Activated CD8-positive, alpha-beta memory T cell treated with anti-CD3 and anti-CD28 coated beads for 24 hours (primary cell): Measurements from ENCODE around the gene TFB1M.

Experiments
- DNase-seq: peaks from one replicate; pipeline ENCODE4 v3.0.0-alpha.2; 2020

Gene TFB1M

DNA sequence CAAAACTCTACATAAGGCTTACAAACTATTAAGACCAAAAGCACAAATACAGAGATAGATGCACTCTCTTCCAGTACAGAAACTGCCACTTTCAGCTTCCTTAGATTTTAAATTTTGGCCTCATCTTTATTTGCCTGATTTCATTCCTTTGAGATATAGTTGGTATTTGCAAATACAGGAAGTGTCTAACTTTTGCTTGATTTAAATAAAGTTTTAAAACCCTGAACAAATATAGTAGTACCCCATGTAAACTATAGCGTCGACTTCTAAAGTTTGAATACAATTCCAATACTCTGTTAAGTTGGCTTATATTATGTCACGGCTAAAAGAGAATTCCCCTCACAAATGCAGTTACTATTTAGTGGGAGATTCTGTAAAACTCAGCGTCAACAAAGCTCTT, 51.6 kb downstream of the TFB1M start:
- no peak for DNase-seq

DNA sequence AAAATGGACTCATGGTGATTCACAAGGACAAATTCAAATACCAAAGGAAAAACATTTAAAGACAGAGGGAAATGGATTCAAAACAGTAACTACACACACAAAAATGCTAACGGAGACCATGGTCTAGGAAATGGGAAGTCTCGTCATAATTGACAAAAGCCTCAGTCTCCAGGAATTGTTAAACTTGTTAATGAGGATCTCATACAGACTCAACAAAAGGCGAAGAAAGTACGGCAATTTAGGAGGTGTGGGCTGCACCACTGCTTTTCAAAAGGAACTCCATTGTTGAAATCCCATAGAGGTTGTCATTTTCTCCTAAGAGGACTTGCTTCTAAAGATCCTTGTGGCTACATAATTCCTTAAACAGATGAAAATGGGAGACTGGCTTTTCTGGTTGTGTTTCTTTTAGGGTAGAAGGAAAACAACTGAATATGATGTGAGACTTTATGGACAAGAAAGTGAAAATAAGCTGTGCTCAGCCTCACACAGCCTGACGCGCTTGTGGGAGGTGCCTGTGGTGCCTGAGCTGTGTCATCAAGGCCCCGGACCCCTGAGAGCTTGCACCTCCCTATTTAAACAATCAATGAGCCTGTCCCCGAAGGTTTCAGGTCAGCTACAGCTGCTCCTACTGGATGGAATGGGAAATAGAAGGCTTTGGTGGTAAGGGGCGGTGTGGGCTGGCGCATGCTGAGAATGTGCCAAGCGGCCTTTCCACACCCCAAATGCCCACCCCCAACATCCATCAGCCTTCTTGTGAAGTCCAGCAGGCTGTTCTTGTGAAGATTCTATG, 53.0 kb downstream of the TFB1M start:
- DNase-seq: no peak

DNA sequence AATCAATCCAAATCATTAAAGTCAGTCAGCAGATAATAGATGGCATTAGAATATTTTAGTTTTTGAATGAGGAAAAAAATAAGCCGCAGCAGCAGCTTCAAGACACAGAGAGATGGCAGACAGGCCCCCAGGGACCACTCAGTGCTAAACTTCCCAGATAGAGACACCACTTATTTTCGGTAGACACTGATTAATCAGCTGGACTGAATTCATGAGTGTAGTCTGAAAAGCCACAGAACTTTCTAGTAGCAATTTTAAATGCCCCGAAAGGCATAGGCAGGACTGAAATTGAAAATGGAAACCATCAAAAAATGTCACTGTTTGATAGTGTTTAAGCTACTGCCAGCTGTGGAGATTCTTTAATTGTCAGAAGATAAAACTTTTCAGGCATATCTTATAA, 53.6 kb downstream of the TFB1M start:
- no peak for DNase-seq

DNA sequence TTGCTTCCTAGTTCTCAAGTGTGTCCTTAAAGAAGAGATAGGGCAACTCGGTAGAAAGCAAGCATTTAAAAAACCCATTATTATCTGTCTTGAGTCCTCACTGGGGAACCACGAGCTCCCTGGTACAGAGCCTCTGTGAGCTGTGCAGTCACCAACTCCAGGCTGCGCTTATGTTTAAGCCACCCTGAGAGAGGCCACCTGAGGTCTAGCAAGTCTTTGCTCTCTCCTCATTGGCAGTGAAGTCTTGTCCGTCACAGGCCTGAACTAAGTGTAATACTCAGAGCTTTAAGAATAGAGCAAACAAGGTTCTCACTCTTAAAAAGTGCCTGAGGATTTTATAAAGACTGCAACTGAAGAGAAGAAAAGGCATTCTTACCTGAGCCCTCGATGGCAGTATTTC, 54.4 kb downstream of the TFB1M start:
- DNase-seq: no peak

DNA sequence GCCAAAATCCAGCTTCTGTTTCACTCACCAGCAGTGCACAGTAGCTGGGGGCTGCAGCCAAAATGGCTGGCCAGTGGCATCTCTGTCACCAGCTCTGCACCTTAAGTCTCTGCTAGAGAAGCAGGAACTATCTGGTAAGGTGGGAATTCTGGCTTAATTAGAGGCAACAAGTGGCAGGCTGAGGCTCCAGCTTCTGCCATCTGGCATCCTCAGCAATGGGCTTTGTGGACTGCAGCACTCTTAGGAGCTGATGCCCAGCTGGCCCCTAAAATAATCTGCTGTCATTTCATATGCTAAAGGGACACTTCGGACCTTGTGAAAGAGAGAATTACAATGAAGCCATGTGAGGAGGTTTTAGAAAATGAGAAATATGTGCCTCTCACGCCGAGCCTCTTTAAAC, 55.1 kb downstream of the TFB1M start:
- no peak for DNase-seq

DNA sequence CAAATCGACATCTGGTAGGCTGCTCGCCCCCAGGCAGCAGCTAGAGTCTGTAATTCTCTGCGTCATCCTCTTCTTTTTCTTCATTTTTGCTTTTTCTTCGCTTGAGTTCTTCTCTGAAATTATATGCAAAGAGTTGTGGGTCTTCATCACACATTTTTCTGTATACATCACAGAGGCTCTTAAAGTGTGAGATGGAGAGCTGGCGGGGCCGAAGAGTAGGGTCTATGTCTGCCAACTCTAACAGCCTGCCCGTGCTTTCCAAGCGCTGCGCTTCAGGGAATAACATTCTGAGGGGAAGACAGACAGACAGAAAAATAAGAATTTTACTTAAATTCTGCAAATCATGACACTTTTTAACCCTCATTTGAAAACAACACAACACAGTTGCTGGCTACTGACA, 56.5 kb downstream of the TFB1M start:
- DNase-seq: no peak

DNA sequence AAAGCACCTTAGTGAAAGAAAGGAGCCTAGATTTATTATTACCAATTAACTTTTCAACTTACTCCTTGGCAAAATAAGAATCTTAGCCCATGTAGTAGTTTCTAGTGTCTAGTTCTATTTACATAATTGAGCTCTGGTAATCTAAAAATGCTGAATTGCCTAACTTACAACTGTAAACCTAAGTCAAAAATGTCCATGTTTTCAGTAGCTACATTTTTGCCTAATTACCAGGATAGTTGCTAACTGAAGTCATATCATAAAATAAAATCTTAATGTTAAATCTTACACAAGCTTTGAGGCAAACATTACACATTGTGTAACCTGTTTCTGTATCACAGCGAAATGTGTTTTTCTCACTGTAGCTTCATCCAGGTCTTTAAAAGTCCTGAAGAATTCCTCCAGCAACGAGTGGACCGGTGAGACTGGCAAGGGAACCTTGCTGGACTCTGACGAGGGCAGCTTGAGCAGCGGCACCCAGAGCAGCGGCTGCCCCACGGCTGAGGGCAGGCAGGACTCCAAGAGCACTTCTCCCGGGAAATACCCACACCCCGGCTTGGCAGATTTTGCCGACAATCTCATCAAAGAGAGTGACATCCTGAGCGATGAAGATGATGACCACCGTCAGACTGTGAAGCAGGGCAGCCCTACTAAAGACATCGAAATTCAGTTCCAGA, 58.0 kb downstream of the TFB1M start:
- DNase-seq: no peak

DNA sequence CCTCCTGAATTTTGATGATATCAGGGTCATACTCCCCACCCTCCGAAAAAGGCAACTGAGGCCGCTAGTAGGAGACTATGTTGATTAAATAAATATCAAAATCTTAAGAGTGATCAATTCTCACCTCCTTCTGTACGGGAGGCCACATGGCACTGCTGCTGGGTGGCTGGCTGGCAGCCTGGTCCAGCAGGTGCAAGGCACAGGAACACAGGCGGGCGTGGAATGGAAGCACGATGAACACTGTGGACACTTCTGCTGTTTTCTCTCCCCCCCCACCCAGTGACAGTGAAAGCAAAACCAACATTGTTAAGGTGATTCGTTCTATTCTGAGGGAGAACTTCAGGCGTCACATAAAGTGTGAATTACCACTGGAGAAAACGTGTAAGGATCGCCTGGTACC, 60.1 kb downstream of the TFB1M start:
- no peak for DNase-seq

DNA sequence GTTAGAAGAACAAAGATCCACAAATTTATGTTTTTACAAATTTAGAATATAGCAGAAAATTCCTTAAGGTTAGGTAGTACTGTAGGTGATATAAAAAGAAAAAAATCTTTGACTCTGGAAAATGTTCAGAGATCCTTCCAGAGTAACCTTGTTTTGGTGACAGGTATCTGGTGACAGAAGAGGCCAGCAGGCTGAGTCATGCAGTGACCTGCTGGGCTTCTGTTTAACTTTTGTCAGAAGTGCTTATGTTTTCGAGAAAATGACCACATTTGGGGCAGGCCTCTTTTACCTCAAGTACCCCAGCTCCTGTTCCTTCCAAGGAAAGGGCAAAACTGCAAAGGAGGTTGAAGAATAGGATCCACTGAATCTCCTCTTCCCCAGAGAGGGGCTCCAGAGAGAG, 60.9 kb downstream of the TFB1M start:
- DNase-seq: no peak

DNA sequence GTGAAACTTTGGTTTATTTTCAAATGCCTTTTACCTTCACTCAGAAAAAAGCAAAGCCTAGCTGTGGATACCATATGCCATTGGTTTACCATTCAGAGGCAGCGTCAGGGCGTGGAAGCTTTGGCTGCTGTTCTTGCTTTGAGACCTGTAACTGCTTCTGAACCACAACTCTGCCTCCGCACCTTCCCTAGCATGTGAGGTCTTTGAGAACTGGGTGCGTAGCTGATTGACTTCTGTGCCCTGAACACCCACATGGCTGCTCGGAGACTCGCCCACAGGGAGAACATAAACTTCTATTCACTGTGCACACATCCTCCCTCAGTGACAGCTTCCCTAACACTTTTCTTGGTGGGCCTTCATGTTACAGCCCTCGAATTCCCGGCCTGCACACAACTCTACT, 61.7 kb downstream of the TFB1M start:
- no peak for DNase-seq

DNA sequence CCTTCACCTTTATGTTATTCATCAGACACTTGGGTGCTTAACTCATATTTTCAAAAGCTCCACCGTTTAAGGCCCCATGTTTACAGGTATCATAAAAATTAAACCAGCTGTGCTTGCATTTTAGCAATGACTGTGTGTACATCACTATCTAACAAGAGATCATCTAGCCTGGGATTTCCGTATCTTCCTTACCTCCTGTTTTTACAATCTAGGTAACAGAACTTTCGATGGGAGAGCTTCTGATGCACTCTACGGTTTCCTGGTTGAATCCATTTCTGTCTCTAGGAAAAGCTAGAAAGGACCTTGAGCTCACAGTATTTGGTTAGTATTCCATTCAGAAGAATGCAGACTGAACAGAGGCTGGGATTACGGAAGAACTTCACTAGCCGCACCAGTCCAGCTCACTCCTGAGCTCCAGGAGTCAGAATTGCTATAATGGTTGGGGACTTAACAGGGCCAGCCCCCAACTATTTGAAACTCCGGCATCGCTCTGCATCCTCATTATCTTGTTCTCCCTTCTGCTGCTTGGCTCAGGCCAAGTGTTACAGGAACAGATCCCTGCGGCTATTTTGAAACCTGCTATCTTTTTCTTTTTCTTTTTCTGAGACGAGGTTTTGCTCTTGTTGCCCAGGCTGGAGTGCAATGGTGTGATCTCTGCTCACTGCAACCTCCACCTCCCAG, 63.4 kb downstream of the TFB1M start:
- DNase-seq: peak; percentile 21

DNA sequence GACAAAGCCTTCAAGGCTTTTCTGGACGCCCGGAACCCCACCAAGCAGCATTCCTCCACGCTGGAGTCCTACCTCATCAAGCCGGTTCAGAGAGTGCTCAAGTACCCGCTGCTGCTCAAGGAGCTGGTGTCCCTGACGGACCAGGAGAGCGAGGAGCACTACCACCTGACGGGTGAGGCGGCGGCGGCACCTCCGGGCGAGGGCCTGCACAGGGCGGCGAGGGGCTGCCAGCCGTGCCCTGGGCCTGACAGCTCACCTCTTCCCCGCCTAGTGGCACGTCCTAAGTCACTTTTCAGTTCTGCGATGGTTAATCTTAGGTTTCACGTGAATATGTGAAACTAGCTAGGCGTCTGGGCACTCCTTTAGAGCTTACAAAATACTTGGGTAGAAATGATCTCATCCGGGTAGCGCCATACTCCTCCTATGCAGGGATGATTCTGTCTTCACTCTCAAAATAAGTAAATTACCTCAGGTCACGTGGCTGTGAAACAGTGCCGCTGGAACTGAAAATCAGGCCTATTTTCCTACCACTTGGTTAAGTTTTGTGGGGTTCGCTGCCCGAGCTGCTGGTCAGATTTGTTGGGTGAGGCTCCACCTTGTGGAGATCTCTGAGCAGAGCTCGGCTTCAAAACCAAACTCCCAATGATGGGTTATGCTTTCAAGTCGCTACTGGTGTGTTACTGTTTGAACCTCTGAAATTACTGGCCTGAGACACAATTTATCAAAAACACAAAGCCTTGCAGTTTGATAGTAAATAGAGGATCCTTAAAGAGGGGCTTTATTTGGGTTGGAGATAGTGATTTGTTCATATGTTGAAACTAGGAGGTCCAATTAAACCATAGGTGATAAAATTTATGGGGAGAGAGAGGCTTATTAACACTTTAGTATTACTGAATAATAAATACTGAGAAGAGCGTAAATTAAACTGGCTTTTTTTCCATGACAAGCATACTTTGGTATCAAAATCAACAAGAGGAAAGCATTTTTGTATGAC, 66.0 kb downstream of the TFB1M start:
- no peak for DNase-seq

DNA sequence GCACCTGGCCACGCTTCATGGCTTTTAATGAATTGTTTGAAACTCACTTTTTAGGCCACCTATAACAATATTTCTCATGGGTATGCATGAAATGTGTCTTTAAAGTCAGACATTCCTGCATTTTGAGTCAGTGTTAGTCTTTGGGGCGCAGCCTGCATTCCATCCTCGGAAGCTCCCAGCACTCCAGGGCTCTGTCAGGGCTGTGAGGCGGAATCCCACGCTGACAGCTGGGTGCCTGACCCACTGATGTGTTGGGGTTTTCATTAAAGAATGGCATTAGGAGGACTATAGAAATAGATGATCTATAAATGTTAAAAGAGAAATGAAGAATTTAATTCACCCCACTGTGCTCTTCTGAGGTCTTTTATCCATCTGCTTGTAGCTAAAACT, 66.7 kb downstream of the TFB1M start:
- DNase-seq: peak; percentile 35

DNA sequence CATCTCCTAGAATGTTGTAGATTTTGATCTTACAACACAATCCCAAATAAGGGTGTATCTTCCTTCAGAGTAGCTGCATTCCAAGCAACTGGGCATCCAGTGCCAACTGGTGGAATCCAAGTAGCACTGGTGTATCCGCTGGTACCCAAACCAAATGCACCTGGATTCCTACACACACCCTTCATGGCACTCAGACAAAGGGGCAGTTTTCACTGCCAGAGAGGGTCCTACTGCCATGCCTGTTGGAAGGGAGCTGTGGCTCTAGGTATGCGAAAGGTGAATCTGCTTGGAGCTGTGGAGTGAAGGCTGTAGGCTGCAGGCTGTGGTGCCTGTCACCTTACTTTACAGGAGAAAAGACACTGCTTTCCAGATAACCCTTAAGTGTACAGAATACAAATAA, 67.5 kb downstream of the TFB1M start:
- peak; percentile 51 for DNase-seq

DNA sequence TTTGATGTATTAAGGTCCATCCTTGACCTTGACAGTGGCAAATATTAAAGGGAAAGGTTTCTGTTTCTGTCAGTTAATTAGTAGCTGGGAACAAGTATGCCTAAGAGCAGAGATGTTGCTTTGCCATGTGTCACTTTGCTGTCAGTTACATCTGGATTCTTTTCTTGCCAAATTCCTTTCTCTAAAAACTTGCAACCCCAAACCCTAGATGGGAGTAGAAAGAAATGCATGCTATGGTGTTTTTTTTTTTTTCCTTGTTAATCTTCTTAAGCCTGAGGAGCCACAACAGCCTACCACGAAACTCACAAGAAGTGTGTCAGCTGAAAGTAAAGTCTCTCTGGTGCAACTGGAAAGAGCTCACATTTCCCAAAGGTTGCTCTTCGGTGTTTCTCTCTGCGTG, 68.5 kb downstream of the TFB1M start:
- no peak for DNase-seq

DNA sequence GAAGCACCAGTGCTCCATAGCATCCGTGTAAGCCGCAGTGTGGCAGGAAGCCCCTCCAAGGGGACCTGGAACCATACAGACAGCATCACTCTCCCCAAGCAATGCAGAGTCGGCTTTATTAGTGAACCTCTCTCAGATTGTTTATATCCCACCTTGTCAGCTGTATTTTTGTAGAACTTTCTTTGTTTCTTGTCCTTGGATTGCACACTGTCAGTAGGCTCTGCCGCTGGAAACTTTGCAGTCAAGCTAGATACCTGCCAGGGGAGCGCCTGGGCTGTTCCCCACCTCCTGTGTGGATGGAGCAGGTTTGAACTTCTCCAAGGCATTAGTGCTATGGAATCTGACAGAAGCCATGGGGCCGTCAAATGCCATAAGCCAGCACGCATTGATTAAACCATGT, 69.1 kb downstream of the TFB1M start:
- no peak for DNase-seq

DNA sequence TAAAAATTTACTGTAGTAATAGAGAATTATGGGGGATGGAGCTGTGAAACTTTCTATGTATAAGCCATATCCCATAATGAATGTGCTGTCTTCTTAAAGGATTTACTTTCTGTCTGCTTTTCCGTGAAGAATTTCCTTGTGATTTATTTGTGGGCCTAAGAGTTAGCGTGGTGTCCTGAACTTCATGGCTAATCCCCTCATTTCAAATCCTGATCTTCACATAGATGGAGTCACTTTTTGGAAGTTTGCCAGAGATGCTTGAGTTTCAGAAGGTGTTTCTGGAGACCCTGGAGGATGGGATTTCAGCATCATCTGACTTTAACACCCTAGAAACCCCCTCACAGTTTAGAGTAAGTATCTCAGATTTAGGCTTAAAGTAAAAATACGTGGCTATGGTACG, 69.8 kb downstream of the TFB1M start:
- DNase-seq: no peak

DNA sequence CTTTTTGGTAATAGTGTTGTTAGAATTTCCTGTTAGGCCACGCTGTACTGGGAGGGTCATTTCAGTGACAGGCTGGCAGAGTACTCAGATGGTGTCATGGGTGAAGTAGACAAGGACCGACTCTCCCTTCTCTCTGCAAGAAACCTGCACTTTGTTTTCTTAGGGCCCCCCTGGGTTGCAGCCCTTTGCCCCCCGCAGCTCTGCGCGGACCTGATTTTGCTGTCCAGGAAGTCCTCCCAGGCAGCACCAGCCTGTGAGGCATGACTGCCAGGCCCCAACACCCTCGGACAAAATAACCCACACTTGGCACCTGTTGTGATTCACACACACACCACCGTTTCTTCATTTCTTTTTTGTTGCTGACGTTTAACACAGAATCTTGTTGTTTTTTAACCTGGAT, 72.3 kb downstream of the TFB1M start:
- no peak for DNase-seq

DNA sequence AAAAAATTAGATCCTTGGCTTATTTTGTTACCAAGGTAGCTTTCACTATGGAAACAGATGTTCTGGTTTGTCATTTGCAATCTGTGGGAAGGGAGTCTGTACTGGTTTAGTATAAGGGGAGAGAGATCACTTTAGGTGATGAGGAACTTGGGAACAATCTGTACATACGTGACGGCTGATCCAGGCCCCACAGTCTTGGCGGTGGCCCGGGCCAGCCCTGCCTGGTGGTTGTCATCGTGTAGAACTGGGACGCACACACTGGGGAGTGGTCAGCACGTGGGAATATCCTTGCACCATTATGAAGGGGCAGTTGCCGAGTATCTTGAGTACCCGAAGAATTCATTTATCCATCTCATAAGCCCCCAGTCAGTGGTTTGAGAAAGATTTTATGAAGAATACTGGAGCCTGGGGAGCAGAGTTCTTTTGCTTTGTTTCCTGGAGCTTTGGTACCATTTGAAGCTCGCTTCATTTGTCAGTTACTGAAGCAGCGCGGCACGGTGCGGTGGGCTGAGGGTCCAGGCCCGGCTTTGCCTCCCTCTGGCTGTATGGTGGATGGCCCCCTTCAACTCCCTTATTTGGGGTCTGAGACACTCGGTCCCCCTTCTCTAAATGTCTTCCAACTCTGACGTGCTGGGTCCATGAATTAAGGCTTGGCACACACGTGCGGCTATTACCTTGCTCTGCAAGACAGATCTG, 73.2 kb downstream of the TFB1M start:
- no peak for DNase-seq

DNA sequence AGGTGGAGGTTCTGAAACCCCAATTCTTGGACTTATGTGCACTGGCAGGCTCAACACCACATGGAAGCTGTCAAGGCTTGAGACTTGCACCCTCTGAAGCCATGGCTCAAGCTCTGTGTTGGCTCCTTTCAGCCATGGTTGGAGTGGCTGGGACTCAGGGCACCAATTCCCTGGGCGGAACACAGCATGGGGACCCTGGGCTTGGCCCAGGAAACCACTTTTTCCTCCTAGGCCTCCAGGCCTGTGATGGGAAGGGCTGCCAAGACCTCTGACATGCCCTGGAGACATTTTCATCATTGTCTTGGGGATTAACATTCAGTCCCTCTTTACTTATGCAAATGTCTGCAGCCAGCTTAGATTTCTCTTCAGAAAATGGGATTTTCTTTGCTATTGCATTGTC, 76.7 kb downstream of the TFB1M start:
- DNase-seq: no peak

DNA sequence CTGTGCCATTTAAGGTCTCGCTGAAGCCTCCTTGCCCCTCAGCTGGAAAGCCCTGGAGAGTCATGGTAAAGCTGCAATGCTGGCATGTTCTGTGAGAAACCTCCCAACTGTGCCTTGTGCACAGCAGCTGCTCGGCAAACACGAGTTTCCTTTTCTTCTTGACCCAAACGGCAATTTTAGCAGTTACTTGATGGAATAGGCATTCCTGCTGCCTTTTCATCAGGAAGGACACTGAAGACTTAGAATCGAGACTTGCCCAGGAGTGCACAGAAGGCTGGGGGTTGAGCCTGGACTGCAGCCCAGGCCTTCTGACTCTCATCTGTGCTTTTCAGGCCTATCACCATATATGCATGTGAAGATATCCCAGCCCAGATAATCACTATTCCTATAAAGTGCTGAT, 79.2 kb downstream of the TFB1M start:
- no peak for DNase-seq

DNA sequence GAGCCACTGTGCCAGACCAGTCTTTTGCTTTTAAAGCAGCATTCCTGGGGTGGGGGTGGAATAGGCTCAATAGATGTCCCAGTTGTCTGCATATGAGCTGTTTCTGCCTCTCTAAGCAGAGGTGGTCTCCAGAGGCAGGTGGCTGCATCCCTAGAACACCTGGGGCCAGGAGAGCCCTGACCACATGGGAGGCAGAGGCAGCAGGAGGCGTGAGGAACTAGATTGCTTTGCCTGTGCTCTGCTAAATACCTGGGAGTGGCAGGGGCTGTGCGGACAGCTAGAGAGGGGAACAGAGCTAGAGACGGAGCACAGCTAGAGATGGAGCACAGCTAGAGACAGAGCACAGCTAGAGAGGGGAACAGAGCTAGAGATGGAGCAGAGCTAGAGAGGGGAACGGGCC, 79.6 kb downstream of the TFB1M start:
- DNase-seq: no peak
